HG03097 (cell line): ENCODE data around the gene NRIP1.

Source experiments
- ATAC-seq: cut with Tn5 transposase; IDR thresholded peaks from one replicate; pipeline ENCODE4 v1.9.1; 2021; ENCODE audit not compliant: unreplicated experiment, low FRiP score

The NRIP1 gene

GRCh38 chr21:15065392-15066122 is 757 bp upstream of the NRIP1 start:
- ATAC-seq = no peak

GRCh38 chr21:15063814-15064575 is 805 bp downstream of the NRIP1 start:
- no peak for ATAC-seq

GRCh38 chr21:15063081-15063813 is 1.6 kb downstream of the NRIP1 start:
- no peak for ATAC-seq

DNA sequence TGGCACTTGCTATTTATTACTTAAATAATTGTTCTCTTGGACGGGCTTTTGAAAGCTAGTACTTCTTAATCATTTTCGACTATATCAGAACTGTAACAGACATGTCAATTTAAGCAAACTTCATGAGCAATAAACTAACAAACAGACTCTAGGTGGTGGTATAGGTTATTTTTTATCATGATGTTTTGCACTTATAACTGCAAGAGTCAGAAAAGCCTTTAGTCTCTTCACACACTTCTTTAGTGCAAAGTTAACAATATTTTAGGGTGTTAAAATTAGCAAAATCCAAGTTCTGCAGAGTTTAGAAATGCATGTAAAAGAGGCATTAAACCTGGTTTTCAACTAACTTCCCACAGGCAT is 2.2 kb downstream of the NRIP1 start:
- ATAC-seq = no peak

DNA sequence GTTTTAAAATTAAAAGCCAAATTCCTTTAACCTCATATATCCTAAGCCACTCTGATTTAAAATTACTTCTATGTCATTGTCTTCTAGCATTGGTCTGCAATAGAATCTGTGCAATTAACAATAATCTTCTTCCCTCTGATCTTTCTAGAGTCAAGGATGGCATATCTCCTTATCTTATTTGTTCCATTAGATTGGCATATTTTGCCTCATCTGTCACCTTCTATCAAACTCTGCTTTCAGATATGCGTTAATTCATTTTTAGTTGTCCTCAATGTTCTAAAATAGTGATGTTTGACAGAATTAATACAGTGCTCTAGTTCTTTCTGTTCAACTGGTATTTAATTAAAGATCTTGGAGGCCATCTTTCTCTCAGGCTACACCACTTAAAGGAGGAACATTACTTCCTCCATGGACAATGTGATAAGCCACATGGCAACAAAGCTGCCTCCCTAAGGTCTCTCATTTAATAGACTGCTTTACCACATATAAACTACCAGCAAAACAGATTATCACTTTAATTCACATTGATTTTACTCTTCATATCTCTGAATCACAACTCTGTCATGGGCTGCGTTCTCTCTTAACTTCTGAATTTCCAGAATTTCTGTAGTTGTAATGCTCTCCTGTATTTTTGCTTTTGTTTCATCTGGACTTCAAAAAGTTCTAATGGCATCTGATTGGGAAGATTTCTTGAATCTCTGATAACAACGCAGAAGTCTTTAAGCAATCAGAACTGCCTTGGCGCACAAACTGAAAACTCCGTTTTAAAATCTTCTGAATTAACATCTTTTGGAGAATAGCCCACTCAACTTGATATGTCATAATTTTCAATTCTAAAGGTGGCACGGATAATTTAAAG is 2.8 kb downstream of the NRIP1 start:
- no peak for ATAC-seq

DNA sequence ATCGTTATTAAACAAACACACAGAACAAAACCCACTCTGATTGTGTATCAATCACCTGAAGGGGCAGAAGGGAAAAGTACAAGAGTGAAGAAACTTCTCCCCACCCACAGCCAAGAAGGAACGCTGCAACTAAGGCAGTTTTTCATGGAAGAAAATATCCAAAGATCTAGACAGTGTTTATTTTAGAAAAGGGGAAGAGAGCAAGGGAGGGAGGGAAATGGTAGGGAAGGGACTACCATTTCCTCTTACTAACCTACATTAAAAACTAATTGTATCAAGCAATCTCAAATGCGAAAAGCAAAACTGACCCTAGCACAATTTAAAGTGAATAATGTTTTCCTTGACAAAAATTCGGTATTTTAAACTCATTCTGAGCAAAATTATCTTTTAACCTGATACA is 3.5 kb downstream of the NRIP1 start:
- no peak for ATAC-seq

DNA sequence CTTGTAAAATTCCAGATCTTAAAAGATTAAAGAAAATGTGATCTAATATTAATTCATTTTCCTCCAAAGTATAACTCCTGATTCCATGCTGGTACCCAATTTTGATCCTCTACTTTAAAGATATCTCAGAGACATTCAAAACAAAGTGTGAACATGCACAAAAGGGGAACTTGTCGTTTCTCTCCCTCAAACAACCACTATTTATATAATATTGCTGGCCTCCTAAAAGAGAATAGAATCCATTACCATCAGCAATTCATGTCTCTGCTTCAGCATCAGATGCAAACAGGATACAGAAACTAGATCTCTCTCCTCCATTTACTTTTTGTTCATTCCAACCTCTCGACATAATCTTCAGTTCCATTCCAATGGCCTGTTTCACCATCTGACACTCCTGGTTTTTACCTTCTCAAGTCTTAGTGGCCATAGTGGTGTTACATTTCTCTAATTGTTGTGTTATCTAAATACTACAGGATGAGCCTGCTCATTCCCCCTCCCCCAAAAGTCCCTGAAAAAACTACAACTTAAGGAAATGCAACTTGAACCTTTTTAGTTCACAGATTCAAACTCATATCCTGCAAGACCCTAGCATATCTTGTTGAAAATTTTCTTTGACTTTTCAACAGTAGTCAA is 4.1 kb downstream of the NRIP1 start:
- ATAC-seq = no peak

GRCh38 chr21:15059397-15059796 is 5.4 kb downstream of the NRIP1 start:
- no peak for ATAC-seq

GRCh38 chr21:15058854-15059263 is 5.9 kb downstream of the NRIP1 start:
- ATAC-seq = no peak

DNA sequence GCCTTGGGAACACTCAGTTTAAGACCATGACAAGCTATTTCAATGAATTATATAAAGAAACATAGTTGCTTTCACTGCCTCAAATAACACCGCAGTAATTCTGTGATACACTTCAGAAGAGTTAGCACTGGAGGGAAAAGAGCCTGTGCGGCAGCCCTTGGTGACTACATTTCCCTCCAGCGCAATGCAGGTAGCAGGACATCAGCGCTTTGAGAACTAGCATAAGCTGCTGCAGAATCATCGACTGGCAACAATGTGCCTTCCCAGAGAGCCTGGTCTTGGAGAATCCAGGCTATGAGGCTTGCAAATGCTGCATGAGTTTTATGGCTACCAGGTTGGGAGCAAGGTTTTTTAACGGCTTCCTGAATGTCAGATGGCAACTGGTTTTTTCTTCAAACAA is 7.5 kb downstream of the NRIP1 start:
- ATAC-seq = no peak

DNA sequence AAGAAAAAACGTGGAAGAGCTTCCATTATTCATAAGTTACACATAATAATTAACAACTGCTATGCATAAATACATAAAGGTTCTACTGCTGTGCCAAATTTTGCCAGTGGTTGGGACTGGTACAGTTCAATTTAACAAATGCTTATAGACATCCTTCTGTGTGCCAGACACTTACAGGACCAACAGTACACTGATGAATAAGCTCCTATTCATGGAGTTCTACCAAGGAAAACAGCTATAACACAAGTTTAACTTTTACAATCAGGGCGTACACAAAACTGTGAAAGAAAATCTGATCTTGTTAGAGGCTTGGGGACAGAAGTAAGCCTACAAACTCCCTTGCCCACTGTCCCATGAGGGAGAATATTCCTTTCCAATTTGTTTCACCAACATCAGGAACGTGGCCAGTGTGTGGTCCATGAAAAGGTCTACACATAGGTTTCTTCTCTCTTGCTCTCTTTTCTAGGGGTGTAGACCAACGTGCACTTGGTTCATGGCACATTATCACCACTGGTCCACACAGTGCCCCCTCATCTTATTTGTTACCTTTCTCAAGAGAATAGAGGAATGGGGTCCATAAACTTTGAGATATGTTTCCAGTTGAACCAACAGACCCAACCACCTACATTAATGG is 10.1 kb downstream of the NRIP1 start:
- ATAC-seq = no peak

DNA sequence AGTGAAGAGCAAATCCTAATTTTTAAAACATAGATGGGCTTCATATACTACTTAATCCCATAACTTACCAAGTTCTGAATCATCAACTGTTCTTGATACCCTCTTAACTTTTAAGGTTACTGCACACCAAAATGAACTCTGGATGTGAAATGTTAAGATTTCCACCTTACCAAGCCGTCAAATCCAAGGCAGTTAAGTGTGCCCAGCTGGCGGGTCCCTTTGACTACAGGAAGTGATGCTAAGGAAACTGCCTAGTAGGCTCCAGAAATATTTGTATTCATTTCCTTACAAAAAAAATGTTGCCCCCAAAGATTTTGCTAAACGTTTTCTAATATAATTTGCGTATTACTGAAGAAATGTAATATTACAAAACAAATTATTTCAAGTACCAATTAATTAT is 10.7 kb downstream of the NRIP1 start:
- no peak for ATAC-seq

DNA sequence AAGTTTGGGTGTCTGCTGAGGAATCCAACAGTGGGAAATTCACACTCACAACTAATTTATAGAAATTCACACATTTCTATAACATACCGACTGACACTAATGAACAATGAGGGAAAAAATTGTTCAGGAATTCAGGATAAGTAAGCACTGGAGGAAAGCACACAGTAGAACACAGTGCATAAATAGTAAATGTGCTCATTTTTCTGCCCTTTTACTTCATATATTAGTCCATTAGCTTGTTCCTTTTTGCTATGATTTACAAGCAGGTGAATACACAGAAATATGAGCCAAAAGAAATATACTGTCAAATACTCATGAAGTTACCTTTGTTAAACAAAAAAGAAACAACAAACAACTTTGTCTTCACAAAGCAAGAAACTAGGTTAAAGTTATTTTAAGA is 11.3 kb downstream of the NRIP1 start:
- ATAC-seq = no peak

GRCh38 chr21:15052459-15052763 is 12.4 kb downstream of the NRIP1 start:
- no peak for ATAC-seq

DNA sequence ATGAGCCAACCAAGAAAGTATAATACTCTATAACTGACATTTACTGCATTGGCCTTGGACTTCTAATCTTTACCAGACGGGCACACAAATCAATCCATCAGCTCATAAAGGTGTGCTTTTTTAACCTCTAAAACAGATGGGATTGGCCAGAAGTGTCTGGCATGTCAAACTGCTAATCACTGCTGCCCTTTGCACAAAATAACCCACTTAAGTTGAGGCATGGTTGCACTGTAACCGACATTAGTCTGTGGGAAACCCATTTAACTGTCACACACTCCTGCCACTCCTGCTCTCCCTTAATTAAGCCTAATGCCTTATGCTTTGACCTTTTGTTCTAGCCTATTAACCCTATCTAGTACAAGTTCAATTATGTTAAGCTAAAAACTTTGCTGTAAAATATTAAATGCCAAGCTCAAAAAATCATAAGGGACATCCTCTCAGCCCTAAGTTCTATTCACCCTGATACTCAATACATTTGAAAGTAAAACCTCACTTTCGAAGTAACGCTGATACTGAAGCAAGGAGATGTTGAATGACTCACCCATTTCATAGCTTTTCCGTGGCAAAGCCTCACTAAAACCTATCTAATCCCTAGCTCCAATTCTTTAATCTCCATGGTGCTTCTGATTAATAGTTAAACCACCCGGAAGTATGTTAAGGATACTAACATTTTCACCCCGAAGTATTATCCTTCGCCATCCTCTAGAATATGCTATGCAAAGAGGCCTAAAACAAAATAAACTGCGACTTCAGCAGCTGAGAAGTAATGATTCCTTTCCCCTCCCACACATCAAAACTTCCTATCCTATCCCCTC is 12.9 kb downstream of the NRIP1 start:
- no peak for ATAC-seq

DNA sequence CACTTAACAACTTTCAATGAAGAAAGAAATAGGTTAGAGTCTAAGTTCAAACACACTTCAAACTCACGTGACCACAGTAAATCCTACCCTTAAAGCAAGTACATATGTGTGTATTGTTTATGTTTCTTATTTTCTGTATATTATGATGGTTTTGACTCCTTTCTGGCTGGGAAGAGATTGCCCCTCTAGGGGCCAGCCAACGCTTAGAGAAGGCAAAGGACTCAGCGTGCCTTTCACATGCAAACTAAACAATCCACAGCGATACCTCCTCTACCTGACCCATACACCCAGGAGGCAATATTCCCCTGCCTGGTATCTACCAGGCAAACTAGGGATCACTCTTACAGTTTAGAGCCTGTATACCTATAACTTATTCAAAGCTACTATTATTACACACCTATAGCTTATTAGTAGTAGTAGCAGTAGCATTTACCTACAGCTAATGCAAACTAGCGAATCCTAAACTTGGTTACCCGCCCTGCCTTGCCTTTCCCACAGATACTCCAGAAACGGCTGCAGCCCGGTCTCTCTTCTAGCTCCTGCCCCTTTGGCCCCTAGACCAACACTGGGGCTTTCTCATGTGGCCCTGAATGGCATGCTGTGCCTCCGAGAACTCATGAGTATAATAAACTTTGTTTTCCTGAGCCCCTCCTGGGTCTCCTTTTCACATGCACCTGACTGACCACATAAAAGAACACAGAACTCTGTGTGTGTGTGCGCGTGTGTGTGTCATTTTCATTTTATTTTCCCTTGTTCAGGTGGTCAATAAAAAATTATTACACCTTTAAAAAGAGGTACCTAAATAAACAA is 14.0 kb downstream of the NRIP1 start:
- ATAC-seq = no peak

- no peak for ATAC-seq
These were observed 19.8 kb downstream of the NRIP1 start for GRCh38 chr21:15045017-15045416.

- ATAC-seq = no peak
These were observed 22.3 kb downstream of the NRIP1 start for GRCh38 chr21:15042531-15042930.
